ENCODE results near the gene PCNT. TPM values are rescaled to one million over a fixed set of nuclear protein-coding genes. Genes with fewer than 3 reads are reported as not detected.

The PCNT gene
- total and polyA plus RNA-seq, 2 of the 8 experiments (the other 6 are each of a cell fraction or from before 2014, with no cell fraction given) = 9.9 to 45.1 TPM

- no peak overlapping the region for H4K91ac ChIP-seq (replicated peaks; ENCODE audit: insufficient read length, low read length)
- no peak overlapping the region for H2BK12ac ChIP-seq (ENCODE audit: low read depth, low read length)
- H3K36me3 ChIP-seq (ENCODE audit: control insufficient read depth in 2 of 4, insufficient read depth in 4 of 4, low read length in 3 of 4) = peaks cover 14 to 42% (median 24%) of the 10 kb centered on the region in 4 experiments
- ChIA-PET POLR2A (ENCODE audit: partially characterized antibody) (no interaction called here), CTCF (ENCODE audit: partially characterized antibody) (no interaction called here)
- FAIRE-seq (no peak), DNase-seq (ENCODE audit: low read depth in 1 of 2, low spot score in 2 of 2) (no peak)
- H2BK20ac ChIP-seq (ENCODE audit: low read length) = no peak overlapping the region
- H3K4me3 ChIP-seq (ENCODE audit: extremely low read depth in 1 of 4, insufficient read depth in 2 of 4, low read depth in 3 of 4, low read length in 4 of 4) = no peak overlapping the region
- H3K4ac ChIP-seq (replicated peaks; ENCODE audit: insufficient read length, low read depth, low read length) = no peak overlapping the region
- no peaks in the 10 kb centered on the region for H3K9me3 ChIP-seq (ENCODE audit: insufficient read depth in 2 of 2, low read depth in 1 of 2, low read length in 1 of 2)
- no peaks in the 10 kb centered on the region for H3K79me1 ChIP-seq (ENCODE audit: low read depth, low read length)
- no peaks in the 10 kb centered on the region for H3K79me2 ChIP-seq (ENCODE audit: control insufficient read depth in 1 of 2, insufficient read depth in 2 of 2, low read length in 2 of 2)
- no peak overlapping the region for H2AFZ ChIP-seq (ENCODE audit: low read length)
- H2BK15ac ChIP-seq (ENCODE audit: low read length) = no peak overlapping the region
- no peak overlapping the region for H3K56ac ChIP-seq (replicated peaks; ENCODE audit: insufficient read length, low read depth, low read length)
- H2BK120ac ChIP-seq (replicated peaks; ENCODE audit: low read depth, low read length) = no peak overlapping the region
- 0 out of 2 replicates have a peak, but pooled peaks cover 2% of the 10 kb centered on the region for H3K23me2 ChIP-seq (ENCODE audit: low read depth, low read length)
- no peak overlapping the region for H2BK5ac ChIP-seq (ENCODE audit: low read depth, low read length)
- H3K27me3 ChIP-seq (replicated peaks in 1 of 4; ENCODE audit: control insufficient read depth in 3 of 4, extremely low read depth in 1 of 4, insufficient read depth in 3 of 4, low read length in 3 of 4) = no peaks in the 10 kb centered on the region
- no peak overlapping the region for H3K9ac ChIP-seq (replicated peaks in 1 of 4; ENCODE audit: extremely low read depth in 1 of 4, low read depth in 3 of 4, low read length in 3 of 4)
- H3K18ac ChIP-seq (ENCODE audit: extremely low read depth, low read length) = no peak overlapping the region
- no peak for TF ChIP-seq BCL11A (IDR thresholded peaks at IDR 0.05; ENCODE audit: low read depth in 2 of 2, low read length in 2 of 2)
- no peak for TF ChIP-seq HDAC6 (IDR thresholded peaks at IDR 0.05; ENCODE audit: low read depth, low read length)
- no peak overlapping the region for H3K14ac ChIP-seq (ENCODE audit: insufficient read length)
- H2AK5ac ChIP-seq (ENCODE audit: low read depth, low read length) = no peak overlapping the region
- no peak overlapping the region for H4K8ac ChIP-seq (ENCODE audit: extremely low read depth, insufficient read depth, low read length)
- no peak overlapping the region for H4K5ac ChIP-seq (ENCODE audit: insufficient read length, low read depth, low read length)
- no peak overlapping the region for H3K4me2 ChIP-seq (ENCODE audit: insufficient read depth in 1 of 2, low read depth in 2 of 2, low read length in 2 of 2)
- H4K20me1 ChIP-seq (replicated peaks in 1 of 2; ENCODE audit: control insufficient read depth in 1 of 2, insufficient read depth in 2 of 2, low read length in 2 of 2) = peaks cover 0 to 3% of the 10 kb centered on the region in 2 experiments
- no peak overlapping the region for H3K27ac ChIP-seq (ENCODE audit: low read depth, low read length)
- WGBS, 2 experiments (ENCODE audit: extremely low coverage in 1 of 2, insufficient coverage in 1 of 2, insufficient read length in 1 of 2, insufficient replicate concordance in 2 of 2, low coverage in 1 of 2, low lambda C conversion rate in 2 of 2, missing lambda C conversion rate in 1 of 2) = 94% methylated on average over 26 of the region's 44 CpGs; no CpG with 5 or more reads in 1 of the 2 experiments
- no peak overlapping the region for H3K23ac ChIP-seq (ENCODE audit: insufficient read length)
- H3K4me1 ChIP-seq (replicated peaks in 1 of 4; ENCODE audit: control insufficient read depth in 3 of 4, insufficient read depth in 4 of 4, low read length in 3 of 4) = peaks cover 0 to 2% (median 2%) of the 10 kb centered on the region in 4 experiments; a peak in 4 of 7 replicates
These were observed 105.2 kb downstream of the PCNT start for GRCh38 chr21:46428987-46429710.
